Fibroblast of lung (primary cell): ENCODE measurements around the gene PDGFC.

Experiments
- CTCF ChIP-seq, 2 donors: IDR thresholded peaks in 1 of 2; conservative IDR thresholded peaks in 1 of 2; 1 replicate in 1 of 2; 2 replicates in 1 of 2; pipeline ENCODE4 v1.5.1; 2011 to 2012; ENCODE audit warnings: low read length in 2 of 2, control low read depth in 1 of 2, inconsistent platforms in 1 of 2, low read depth in 1 of 2, mild to moderate bottlenecking in 1 of 2
- EZH2 ChIP-seq: IDR thresholded peaks from 2 replicates; pipeline ENCODE4 v1.5.1; 2012; ENCODE audit warnings: low read length, control low read depth, mild to moderate bottlenecking; ENCODE audit errors: missing control alignments

GRCh38 chr4:156929386-156930105 lies 42.1 kb downstream of the PDGFC start:
- TF ChIP-seq CTCF (conservative IDR thresholded peaks at IDR 0.05 in 1 of 2, IDR thresholded peaks at IDR 0.05 in 1 of 2; ENCODE audit: low read depth in 1 of 2, low read length in 2 of 2) (no peak), EZH2 (no peak)
